ENCODE results near the gene SLC39A7.

DNA sequence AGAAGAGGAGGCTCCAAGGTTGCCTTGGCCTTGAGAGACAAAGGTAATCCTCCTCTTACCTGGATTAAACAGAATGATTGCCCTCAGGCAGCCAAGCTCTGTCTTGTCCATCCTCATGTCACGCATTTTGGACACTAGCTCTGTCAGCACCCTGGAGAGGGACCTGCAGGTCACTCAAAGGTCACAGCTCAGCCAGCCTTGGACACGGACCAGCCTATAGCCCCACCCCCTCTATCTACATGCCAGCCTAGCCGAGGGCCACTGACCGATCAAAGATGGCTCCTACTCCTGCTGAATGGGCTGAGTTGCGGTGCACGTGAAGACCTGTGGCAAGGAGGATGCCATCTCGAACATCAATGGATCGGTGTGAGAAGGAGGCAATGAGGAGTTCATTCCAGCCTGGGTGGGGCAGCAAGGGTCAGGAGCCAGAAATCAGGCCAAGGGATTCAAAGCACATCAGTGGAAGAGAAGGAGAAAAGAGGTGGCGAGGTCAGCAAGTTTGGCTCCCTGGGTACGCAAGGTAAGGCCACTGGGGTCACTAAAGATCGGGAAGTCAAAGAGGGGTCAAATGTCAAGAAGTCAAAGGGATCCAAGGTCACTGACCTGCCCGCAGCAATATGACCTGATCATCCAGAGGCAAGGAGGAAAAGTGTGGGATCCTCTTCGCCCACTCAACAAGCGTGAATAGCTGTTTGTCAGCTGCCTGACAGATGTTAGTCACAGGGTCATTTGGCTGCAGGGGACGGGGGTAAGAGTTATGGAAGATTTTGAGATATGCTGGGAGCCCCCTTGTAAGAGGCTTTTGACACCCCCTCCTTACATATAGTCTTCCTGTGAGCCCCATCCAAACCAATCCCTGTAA is 5.1 kb upstream of the SLC39A7 start:
- TF ChIP-seq BACH2 (CRISPR knock-in tag; IDR thresholded peaks at IDR 0.05; ENCODE audit: borderline replicate concordance) (no peak), ZNF70 (CRISPR knock-in tag; IDR thresholded peaks at IDR 0.05) (no peak), ZNF8 (CRISPR knock-in tag; IDR thresholded peaks at IDR 0.05) (no peak), TCF4 (CRISPR knock-in tag; IDR thresholded peaks at IDR 0.05; ENCODE audit: borderline replicate concordance) (no peak), SNAI2 (CRISPR knock-in tag; IDR thresholded peaks at IDR 0.05) (no peak), TOX (CRISPR knock-in tag; IDR thresholded peaks at IDR 0.05; ENCODE audit: borderline replicate concordance) (no peak)
- TF ChIP-seq, protein P1, sequence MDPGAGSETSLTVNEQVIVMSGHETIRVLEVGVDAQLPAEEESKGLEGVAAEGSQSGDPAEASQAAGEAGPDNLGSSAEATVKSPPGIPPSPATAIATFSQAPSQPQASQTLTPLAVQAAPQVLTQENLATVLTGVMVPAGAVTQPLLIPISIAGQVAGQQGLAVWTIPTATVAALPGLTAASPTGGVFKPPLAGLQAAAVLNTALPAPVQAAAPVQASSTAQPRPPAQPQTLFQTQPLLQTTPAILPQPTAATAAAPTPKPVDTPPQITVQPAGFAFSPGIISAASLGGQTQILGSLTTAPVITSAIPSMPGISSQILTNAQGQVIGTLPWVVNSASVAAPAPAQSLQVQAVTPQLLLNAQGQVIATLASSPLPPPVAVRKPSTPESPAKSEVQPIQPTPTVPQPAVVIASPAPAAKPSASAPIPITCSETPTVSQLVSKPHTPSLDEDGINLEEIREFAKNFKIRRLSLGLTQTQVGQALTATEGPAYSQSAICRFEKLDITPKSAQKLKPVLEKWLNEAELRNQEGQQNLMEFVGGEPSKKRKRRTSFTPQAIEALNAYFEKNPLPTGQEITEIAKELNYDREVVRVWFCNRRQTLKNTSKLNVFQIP (CRISPR knock-in tag; IDR thresholded peaks at IDR 0.05; ENCODE audit: borderline replicate concordance, low read depth) = no peak
